K562 (cell line): ENCODE measurements around the gene SSR4. TPM values are rescaled to one million over a fixed set of nuclear protein-coding genes. Genes with fewer than 3 reads are reported as not detected.
A peak's percentile ranks its signal among the peaks of the same experiment; 100 is the strongest.

Source experiments
- ARID1B ChIP-seq: fragments of 450-650 bp; IDR thresholded peaks from 2 replicates; pipeline ENCODE4 v1.6.1; 2016; ENCODE audit warnings: antibody characterized with exemption, mild to moderate bottlenecking, inconsistent platforms
- CEBPG ChIP-seq, 3 experiments: fragments of 200-800 bp in 1 of 3; sonication (Bioruptor generic) in 1 of 3; sonication (generic) in 1 of 3; formaldehyde crosslinking in 1 of 3; IDR thresholded peaks in 2 of 3; conservative IDR thresholded peaks in 1 of 3; 2 replicates each; pipeline versions ENCODE4 v1.6.1 to v1.8.0; 2016 to 2022; ENCODE audit warnings: missing compliant biosample characterization in 2 of 3, missing genetic modification characterization in 2 of 3, mild to moderate bottlenecking in 1 of 3, missing genetic modification reagents in 1 of 3
- DPF2 ChIP-seq: fragments of 450-650 bp; IDR thresholded peaks from 2 replicates; pipeline ENCODE4 v1.6.1; 2016
- FOXJ2 ChIP-seq: fragments of 200-800 bp; sonication (Bioruptor generic); IDR thresholded peaks from 2 replicates; pipeline ENCODE4 v1.6.1; 2016; ENCODE audit warnings: missing genetic modification characterization, missing compliant biosample characterization
- JUND ChIP-seq, 2 experiments: IDR thresholded peaks; 2 replicates in 1 of 2; 3 replicates in 1 of 2; pipeline ENCODE4 v1.6.1; 2011; ENCODE audit warnings: borderline replicate concordance in 2 of 2, low read depth in 2 of 2, low read length in 2 of 2, improper control_type of control experiment in 1 of 2, missing biosample characterization in 1 of 2, missing genetic modification characterization in 1 of 2, missing genetic modification reagents in 1 of 2
- SMAD4 ChIP-seq: fragments of 250-450 bp; sonication (Bioruptor Pico); conservative IDR thresholded peaks from 2 replicates; pipeline ENCODE4 v1.8.0; 2021; ENCODE audit warnings: inconsistent platforms, mild to moderate bottlenecking, moderate library complexity
- SMARCA4 ChIP-seq: fragments of 450-650 bp; IDR thresholded peaks from 2 replicates; pipeline ENCODE4 v1.6.1; 2016
- VEZF1 ChIP-seq: fragments of 200-800 bp; sonication (Bioruptor generic); IDR thresholded peaks from 2 replicates; pipeline ENCODE4 v1.6.1; 2017; ENCODE audit warnings: missing genetic modification characterization, missing compliant biosample characterization
- ZNF57 ChIP-seq: fragments of 450-650 bp; formaldehyde crosslinking; IDR thresholded peaks from 2 replicates; pipeline ENCODE4 v1.4.0; 2020; ENCODE audit warnings: mild to moderate bottlenecking, moderate library complexity
- ZNF584 ChIP-seq: fragments of 200-800 bp; sonication (Bioruptor generic); IDR thresholded peaks from 2 replicates; pipeline ENCODE4 v1.6.1; 2016; ENCODE audit warnings: low read depth, mild to moderate bottlenecking, missing genetic modification characterization, missing compliant biosample characterization
- ZNF609 ChIP-seq: sonication (generic); formaldehyde crosslinking; IDR thresholded peaks from 2 replicates; pipeline ENCODE4 v1.8.1; 2023; ENCODE audit warnings: missing genetic modification reagents, mild to moderate bottlenecking, borderline replicate concordance
- polyA plus RNA-seq, 8 experiments: library from polyadenylated mRNA; depleted of rRNA in 4 of 8; stranded (reverse) in 5 of 8; unstranded in 3 of 8; fragments of >200 nt; fragmentation: Nextera tagmentation in 2 of 8; fragmentation: Illumina TruSeq in 1 of 8; extraction: Ambion mirVana in 2 of 8; extraction: Trizol in 1 of 8; gene quantifications; 2 replicates each; pipeline versions ENCODE4 v1.2.1 to v1.2.3, GENCODE V29; 2011 to 2014; ENCODE audit warnings: inconsistent platforms in 1 of 8, missing spikeins in 1 of 8
- total RNA-seq, 7 experiments: library from RNA; depleted of rRNA in 6 of 7; stranded (reverse); fragments of >200 nt in 6 of 7; fragmentation: Illumina TruSeq in 2 of 7; extraction: Trizol in 2 of 7; gene quantifications; 2 replicates each; pipeline versions ENCODE4 v1.2.1 to v1.2.3, GENCODE V29; 2011 to 2021; ENCODE audit warnings: low replicate concordance in 1 of 7

The SSR4 gene
- total and polyA plus RNA-seq, 9 of the 15 experiments (the other 6 are each of a cell fraction or from before 2014, with no cell fraction given): 146 to 492 (median 272) TPM

- TF ChIP-seq ZNF584 (no peak), VEZF1 (CRISPR knock-in tag) (peak; percentile 31; the same call in 1 of the 2 replicates), DPF2 (peak; percentile 28; the same call in 1 of the 2 replicates), ARID1B (peak; percentile 57; the same call in 1 of the 2 replicates), FOXJ2 (tag) (peak; percentile 71), SMARCA4 (0 out of 2 replicates have a peak, but pooled peaks have one; percentile 14), JUND (IDR thresholded peaks at IDR 0.05; ENCODE audit: borderline replicate concordance, low read depth, low read length) (0 out of 2 replicates have a peak, but pooled peaks have one; percentile 11), JUND (tag; IDR thresholded peaks at IDR 0.05; ENCODE audit: borderline replicate concordance, low read depth, low read length) (no peak), CEBPG (CRISPR knock-in tag; IDR thresholded peaks at IDR 0.05) (no peak), CEBPG (tag; conservative IDR thresholded peaks at IDR 0.05 in 1 of 2, IDR thresholded peaks at IDR 0.05 in 1 of 2) (no peak), SMAD4 (CRISPR knock-in tag) (no peak), ZNF57 (CRISPR knock-in tag) (no peak), ZNF609 (CRISPR knock-in tag) (no peak)
Observed at GRCh38 chrX:153791104-153791852, 3.2 kb upstream of the SSR4 start (continued).
